SU-DHL-6 (cell line): Measurements from ENCODE around the gene PI16.

Experiments used
- CTCF ChIP-seq: fragments of 200-600 bp; sonication (generic); IDR thresholded peaks from one replicate; pipeline ENCODE4 v1.5.1; 2017; ENCODE audit warnings: antibody characterized with exemption, mild to moderate bottlenecking, low read length, moderate library complexity; ENCODE audit not compliant: insufficient read depth, poor library complexity, severe bottlenecking
- EZH2phosphoT487 ChIP-seq: fragments of 200-600 bp; sonication (generic), shearing (Covaris generic); conservative IDR thresholded peaks from 2 replicates; pipeline ENCODE4 v1.6.1; 2018; ENCODE audit warnings: mild to moderate bottlenecking, antibody characterized with exemption, low read length, moderate library complexity, mixed read lengths

- TF ChIP-seq EZH2phosphoT487 (no peak), CTCF (no peak)
These were observed 28.7 kb upstream of the PI16 start for GRCh38 chr6:36925809-36926208.
